Mesendoderm (in vitro differentiated cells): ENCODE measurements around the gene MSANTD2.

Source experiments
- DNase-seq: peaks from one replicate; pipeline ENCODE4 v3.0.0; 2013
- H2AK5ac ChIP-seq: 2 replicates; pipeline ENCODE4 v1.6.1; 2013; ENCODE audit warnings: low read length, inconsistent platforms
- H2BK120ac ChIP-seq: 2 replicates; pipeline ENCODE4 v1.6.1; 2013; ENCODE audit warnings: low read depth, mild to moderate bottlenecking, low read length, moderate library complexity, mixed read lengths
- H2BK15ac ChIP-seq: replicated peaks from 2 replicates; pipeline ENCODE4 v1.6.1; 2013; ENCODE audit warnings: low read depth, mild to moderate bottlenecking, moderate library complexity
- H2BK5ac ChIP-seq: 2 replicates; pipeline ENCODE4 v1.6.1; 2013; ENCODE audit warnings: low read length, inconsistent platforms
- H3K18ac ChIP-seq: 2 replicates; pipeline ENCODE4 v1.6.1; 2013; ENCODE audit warnings: mild to moderate bottlenecking, low read length, mixed read lengths
- H3K23ac ChIP-seq: one replicate; pipeline ENCODE4 v1.6.1; 2013; ENCODE audit warnings: low read length
- H3K27ac ChIP-seq: 2 replicates; pipeline ENCODE4 v1.5.1; 2013; ENCODE audit warnings: low read depth, mild to moderate bottlenecking, inconsistent platforms, low read length, moderate library complexity
- H3K27me3 ChIP-seq: 2 replicates; pipeline ENCODE4 v1.6.1; 2013; ENCODE audit warnings: low read length, control low read depth, mild to moderate bottlenecking, inconsistent platforms; ENCODE audit not compliant: insufficient read depth, poor library complexity
- H3K36me3 ChIP-seq: 2 replicates; pipeline ENCODE4 v1.6.1; 2013; ENCODE audit warnings: low read length, inconsistent platforms; ENCODE audit not compliant: control insufficient read depth, insufficient read depth
- H3K4ac ChIP-seq: one replicate; pipeline ENCODE4 v1.6.1; 2013; ENCODE audit warnings: low read depth, mild to moderate bottlenecking, low read length, moderate library complexity
- H3K4me1 ChIP-seq: 2 replicates; pipeline ENCODE4 v1.6.1; 2013; ENCODE audit warnings: low read depth, low read length, inconsistent platforms; ENCODE audit not compliant: control insufficient read depth
- H3K4me2 ChIP-seq: 2 replicates; pipeline ENCODE4 v1.6.1; 2013; ENCODE audit warnings: low read length
- H3K4me3 ChIP-seq: 2 replicates; pipeline ENCODE4 v1.5.1; 2013; ENCODE audit warnings: mild to moderate bottlenecking, low read length
- H3K56ac ChIP-seq: one replicate; pipeline ENCODE4 v1.6.1; 2013; ENCODE audit warnings: low read length
- H3K79me1 ChIP-seq: 2 replicates; pipeline ENCODE4 v1.6.1; 2013; ENCODE audit warnings: low read length, inconsistent platforms
- H3K79me2 ChIP-seq: 2 replicates; pipeline ENCODE4 v1.6.1; 2013; ENCODE audit warnings: mild to moderate bottlenecking, low read length; ENCODE audit not compliant: control insufficient read depth, insufficient read depth
- H3K9ac ChIP-seq: 2 replicates; pipeline ENCODE4 v1.6.1; 2013; ENCODE audit warnings: low read length, inconsistent platforms
- H4K5ac ChIP-seq: one replicate; pipeline ENCODE4 v1.6.1; 2013; ENCODE audit warnings: low read length
- H4K8ac ChIP-seq: one replicate; pipeline ENCODE4 v1.6.1; 2013; ENCODE audit warnings: low read depth, mild to moderate bottlenecking, control low read depth, low read length, moderate library complexity
- WGBS: extraction: QIAGEN DNeasy Blood & Tissue Kit; methylation state at CpG from one replicate; pipeline ENCODE4 v1.1.7; 2013; ENCODE audit warnings: low lambda C conversion rate, missing lambda C conversion rate; ENCODE audit not compliant: insufficient coverage; ENCODE audit errors: extremely low coverage; 5-methylcytosine and 5-hydroxymethylcytosine counted together

The MSANTD2 gene

GRCh38 chr11:124740277-124740882 lies 59.8 kb downstream of the MSANTD2 start:
- no CpG with 5 or more reads among the region's 37 CpGs for WGBS

GRCh38 chr11:124739479-124740276 lies 60.5 kb downstream of the MSANTD2 start, which contains the start of gene NRGN:
Gene NRGN, plus strand, starts transcription at chr11:124739942. Its CDS starts 143 bp downstream, at chr11:124740085.
- Histone ChIP-seq H2AK5ac (no peak within 1 kb of the TSS), H3K18ac (no peak within 1 kb of the TSS), H3K79me1 (no peaks in the 10 kb centered on the region), H3K4me1 (peaks cover 2% of the 10 kb centered on the region), H3K9ac (peak within 1 kb of the TSS; percentile 43), H2BK120ac (no peak within 1 kb of the TSS), H3K27ac (no peak within 1 kb of the TSS), H3K4ac (no peak within 1 kb of the TSS), H4K5ac (no peak within 1 kb of the TSS), H2BK5ac (no peak within 1 kb of the TSS), H3K4me2 (peak within 1 kb of the TSS; percentile 79), H3K23ac (no peak within 1 kb of the TSS), H3K4me3 (no peak within 1 kb of the TSS), H3K36me3 (no peaks in the 10 kb centered on the region), H3K56ac (peak within 1 kb of the TSS; percentile 76), H3K79me2 (no peaks in the 10 kb centered on the region), H3K27me3 (peaks cover 61% of the 10 kb centered on the region), H2BK15ac (no peak within 1 kb of the TSS), H4K8ac (no peak within 1 kb of the TSS)
- no CpG with 5 or more reads among the region's 59 CpGs for WGBS
- DNase-seq = peak; percentile 94

More at GRCh38 chr11:124740277-124740882, 59.8 kb downstream of the MSANTD2 start:
- no peak overlapping the region for H3K4ac ChIP-seq
- no peak overlapping the region for H2AK5ac ChIP-seq
- H3K4me1 ChIP-seq = peaks cover 2% of the 10 kb centered on the region
- no peak overlapping the region for H3K27ac ChIP-seq
- H3K56ac ChIP-seq = no peak overlapping the region
- peak overlapping the region; percentile 47 for H3K4me2 ChIP-seq
- DNase-seq = no peak
- H4K8ac ChIP-seq = no peak overlapping the region
- no peak overlapping the region for H2BK120ac ChIP-seq
- H2BK15ac ChIP-seq = no peak overlapping the region
- H3K27me3 ChIP-seq = peaks cover 67% of the 10 kb centered on the region
- H2BK5ac ChIP-seq = no peak overlapping the region
- no peak overlapping the region for H3K23ac ChIP-seq
- H3K79me1 ChIP-seq = no peaks in the 10 kb centered on the region
- no peak overlapping the region for H3K4me3 ChIP-seq
- H3K9ac ChIP-seq = no peak overlapping the region
- no peaks in the 10 kb centered on the region for H3K36me3 ChIP-seq
- no peak overlapping the region for H4K5ac ChIP-seq
- no peak overlapping the region for H3K18ac ChIP-seq
- H3K79me2 ChIP-seq = no peaks in the 10 kb centered on the region

- WGBS = no CpG with 5 or more reads among the region's 21 CpGs
- Histone ChIP-seq H2BK15ac (no peak overlapping the region), H3K4ac (no peak overlapping the region), H2BK120ac (no peak overlapping the region), H4K8ac (no peak overlapping the region), H3K79me1 (no peaks in the 10 kb centered on the region), H3K27ac (no peak overlapping the region), H3K18ac (no peak overlapping the region), H2BK5ac (no peak overlapping the region), H4K5ac (no peak overlapping the region), H3K36me3 (no peaks in the 10 kb centered on the region), H3K4me1 (peaks cover 2% of the 10 kb centered on the region), H3K23ac (no peak overlapping the region), H3K4me2 (peak overlapping the region; percentile 79), H2AK5ac (no peak overlapping the region), H3K56ac (no peak overlapping the region), H3K79me2 (no peaks in the 10 kb centered on the region), H3K9ac (no peak overlapping the region), H3K4me3 (no peak overlapping the region), H3K27me3 (peaks cover 53% of the 10 kb centered on the region)
- DNase-seq = no peak
Observed at GRCh38 chr11:124738713-124739478, 61.3 kb downstream of the MSANTD2 start.

GRCh38 chr11:124737638-124738305 lies 62.4 kb downstream of the MSANTD2 start:
- Histone ChIP-seq H3K18ac (no peak overlapping the region), H3K79me2 (no peaks in the 10 kb centered on the region), H4K8ac (no peak overlapping the region), H3K56ac (no peak overlapping the region), H4K5ac (no peak overlapping the region), H3K9ac (no peak overlapping the region), H2AK5ac (no peak overlapping the region), H3K23ac (no peak overlapping the region), H3K4me1 (peaks cover 2% of the 10 kb centered on the region), H3K4me3 (no peak overlapping the region), H2BK5ac (no peak overlapping the region), H3K27me3 (peaks cover 41% of the 10 kb centered on the region), H2BK120ac (no peak overlapping the region), H3K79me1 (no peaks in the 10 kb centered on the region), H3K4me2 (no peak overlapping the region), H2BK15ac (no peak overlapping the region), H3K4ac (no peak overlapping the region), H3K36me3 (no peaks in the 10 kb centered on the region), H3K27ac (no peak overlapping the region)
- no peak for DNase-seq
- WGBS = no CpG with 5 or more reads among the region's 7 CpGs

- no peak overlapping the region for H3K9ac ChIP-seq
- peaks cover 2% of the 10 kb centered on the region for H3K4me1 ChIP-seq
- H3K4me2 ChIP-seq = no peak overlapping the region
- H3K36me3 ChIP-seq = no peaks in the 10 kb centered on the region
- no peak overlapping the region for H3K23ac ChIP-seq
- H3K56ac ChIP-seq = no peak overlapping the region
- H4K5ac ChIP-seq = no peak overlapping the region
- H2BK120ac ChIP-seq = no peak overlapping the region
- H3K18ac ChIP-seq = no peak overlapping the region
- H3K4ac ChIP-seq = no peak overlapping the region
- no peaks in the 10 kb centered on the region for H3K79me2 ChIP-seq
- DNase-seq = no peak
- no peak overlapping the region for H3K27ac ChIP-seq
- H3K4me3 ChIP-seq = no peak overlapping the region
- H2BK15ac ChIP-seq = no peak overlapping the region
- peaks cover 32% of the 10 kb centered on the region for H3K27me3 ChIP-seq
- no CpG with 5 or more reads among the region's 3 CpGs for WGBS
- H2AK5ac ChIP-seq = no peak overlapping the region
- no peak overlapping the region for H2BK5ac ChIP-seq
- no peak overlapping the region for H4K8ac ChIP-seq
- no peaks in the 10 kb centered on the region for H3K79me1 ChIP-seq
Observed at GRCh38 chr11:124736736-124737135, 63.5 kb downstream of the MSANTD2 start.
